GM18526 (cell line): ENCODE data around the gene ATP11B.

Experiments
- POLR2A ChIP-seq: IDR thresholded peaks from 3 replicates; pipeline ENCODE4 v1.6.1; 2011; ENCODE audit not compliant: insufficient read length; ENCODE audit errors: extremely low read depth

ATP11B gene

DNA sequence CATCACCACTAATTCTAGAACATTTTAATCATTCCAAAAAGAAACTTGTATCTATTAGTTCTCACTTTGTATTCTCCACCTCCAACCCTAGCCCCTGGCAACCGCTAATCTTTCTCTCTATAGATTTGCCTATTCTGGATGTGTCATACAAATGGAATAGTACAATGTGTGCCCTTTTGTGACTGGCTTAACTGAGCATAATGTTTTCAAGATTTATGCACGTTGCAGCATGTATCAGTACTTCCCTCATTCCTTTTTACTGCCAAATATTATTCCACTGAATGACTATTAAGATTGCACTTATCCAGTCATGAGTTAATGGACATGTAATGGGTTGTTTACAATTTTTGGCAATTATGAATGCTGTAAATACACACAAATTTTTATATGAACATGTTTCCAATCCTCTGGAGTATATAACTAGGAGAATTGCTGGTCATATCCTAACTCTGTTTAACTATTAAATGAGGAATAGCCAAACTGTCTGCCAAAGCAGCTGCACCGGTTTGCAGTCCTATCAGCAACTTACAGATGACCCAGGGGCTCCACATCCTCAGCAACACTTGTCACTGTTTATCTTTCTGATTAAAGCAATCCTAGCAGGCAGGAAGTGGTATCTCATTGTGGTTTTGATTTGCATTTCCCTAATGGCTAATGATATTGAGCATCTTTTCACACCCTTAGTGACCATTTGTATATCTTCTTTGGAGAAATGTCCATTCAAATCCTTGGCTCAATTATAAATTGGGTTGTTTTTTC is 144.2 kb downstream of the ATP11B start:
- TF ChIP-seq POLR2A = no peak

DNA sequence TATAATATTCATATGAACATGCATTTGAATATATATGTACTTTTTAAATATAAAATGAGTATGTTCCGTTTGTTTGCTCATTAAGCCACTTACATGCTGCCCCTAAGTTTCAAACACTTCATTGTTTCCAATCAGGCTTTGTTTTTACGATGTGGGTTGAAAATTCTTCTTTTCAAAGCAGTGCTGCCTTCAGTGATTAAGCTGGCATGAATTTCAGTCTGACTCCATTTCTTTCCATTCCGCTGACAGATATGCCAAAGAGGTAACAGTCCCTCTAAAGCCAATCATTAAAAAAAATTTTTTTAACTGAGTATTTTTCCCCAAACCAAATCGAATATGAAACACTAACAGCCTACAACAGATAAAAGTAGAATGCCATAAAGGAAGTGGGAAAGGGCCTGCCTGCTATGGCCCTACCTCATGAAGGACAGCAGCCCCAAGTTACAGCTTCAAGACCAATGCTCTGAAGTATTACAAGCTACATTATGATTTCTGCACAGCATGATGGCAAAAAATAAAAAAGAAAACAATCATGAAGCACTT is 147.0 kb downstream of the ATP11B start:
- TF ChIP-seq POLR2A = no peak

DNA sequence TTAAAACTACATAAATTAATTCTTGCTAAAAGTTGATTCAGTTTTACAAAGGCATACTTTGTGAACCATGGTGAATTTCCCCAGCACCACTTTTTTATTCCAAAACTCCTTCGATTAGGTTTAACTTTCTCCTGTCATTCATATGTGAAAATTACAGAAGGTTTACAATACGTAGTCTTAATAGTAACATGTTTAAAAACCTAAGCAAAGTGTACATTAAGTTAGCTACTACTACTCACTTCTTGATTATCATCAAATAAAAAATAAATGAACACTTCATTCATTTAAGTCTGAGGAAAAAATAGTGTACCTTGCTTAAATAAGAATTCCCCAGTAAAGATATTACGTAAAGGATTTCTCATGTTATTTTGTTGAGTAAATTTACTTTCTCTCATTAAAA is 148.4 kb downstream of the ATP11B start:
- TF ChIP-seq POLR2A = no peak

DNA sequence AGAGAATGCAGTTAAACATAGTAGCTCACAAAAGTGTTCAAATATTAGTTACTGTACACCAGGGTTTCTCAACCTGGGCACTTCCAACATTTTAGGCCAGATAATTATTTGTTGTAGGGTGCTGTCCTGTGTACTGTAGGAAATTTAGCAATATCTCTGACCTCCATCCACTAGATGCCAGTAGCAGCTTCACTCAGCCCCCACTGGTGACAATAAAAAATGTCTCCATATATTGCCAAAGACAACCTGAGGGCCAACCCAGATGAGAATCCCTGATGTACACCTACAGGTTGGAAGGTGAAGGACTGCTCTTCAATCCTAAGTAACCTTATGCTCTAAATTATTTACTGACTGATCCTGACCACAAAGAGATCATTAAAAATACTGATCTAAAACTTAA is 154.6 kb downstream of the ATP11B start:
- no peak for TF ChIP-seq POLR2A

DNA sequence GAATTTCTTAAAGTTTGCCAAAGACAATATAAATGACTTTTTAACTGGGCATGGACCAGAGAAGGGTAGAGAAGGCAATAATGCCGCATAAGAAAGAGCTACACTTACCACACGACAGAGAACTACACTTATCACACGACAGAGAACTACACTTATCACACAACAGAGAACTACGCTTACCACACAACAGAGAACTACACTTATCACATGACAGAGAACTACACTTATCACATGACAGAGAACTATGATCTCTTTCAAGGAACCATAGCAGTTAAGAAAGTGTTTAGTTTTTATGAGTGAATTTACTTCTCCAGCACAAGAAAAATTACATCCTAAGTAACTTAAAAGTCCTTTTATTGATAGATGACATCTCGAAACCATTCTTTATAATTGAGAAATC is 155.0 kb downstream of the ATP11B start:
- TF ChIP-seq POLR2A = no peak

DNA sequence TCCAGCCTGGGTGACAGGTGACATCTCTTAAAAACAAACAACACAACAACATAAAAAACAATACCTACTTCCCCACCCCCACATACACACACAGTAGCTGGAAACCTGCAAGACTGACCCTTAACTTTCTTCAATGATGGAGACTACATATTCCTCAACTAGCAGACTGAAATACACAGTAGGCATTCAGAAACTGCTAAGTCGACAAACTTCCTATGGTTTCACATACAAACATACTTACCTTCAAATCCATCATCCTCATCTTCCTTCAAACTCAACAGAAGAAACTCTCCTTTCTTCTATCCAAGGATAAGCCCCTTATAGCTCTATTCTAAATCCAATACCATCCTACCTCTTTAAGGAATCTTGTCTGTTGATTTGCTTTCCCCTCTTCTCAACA is 156.4 kb downstream of the ATP11B start:
- TF ChIP-seq POLR2A = no peak

DNA sequence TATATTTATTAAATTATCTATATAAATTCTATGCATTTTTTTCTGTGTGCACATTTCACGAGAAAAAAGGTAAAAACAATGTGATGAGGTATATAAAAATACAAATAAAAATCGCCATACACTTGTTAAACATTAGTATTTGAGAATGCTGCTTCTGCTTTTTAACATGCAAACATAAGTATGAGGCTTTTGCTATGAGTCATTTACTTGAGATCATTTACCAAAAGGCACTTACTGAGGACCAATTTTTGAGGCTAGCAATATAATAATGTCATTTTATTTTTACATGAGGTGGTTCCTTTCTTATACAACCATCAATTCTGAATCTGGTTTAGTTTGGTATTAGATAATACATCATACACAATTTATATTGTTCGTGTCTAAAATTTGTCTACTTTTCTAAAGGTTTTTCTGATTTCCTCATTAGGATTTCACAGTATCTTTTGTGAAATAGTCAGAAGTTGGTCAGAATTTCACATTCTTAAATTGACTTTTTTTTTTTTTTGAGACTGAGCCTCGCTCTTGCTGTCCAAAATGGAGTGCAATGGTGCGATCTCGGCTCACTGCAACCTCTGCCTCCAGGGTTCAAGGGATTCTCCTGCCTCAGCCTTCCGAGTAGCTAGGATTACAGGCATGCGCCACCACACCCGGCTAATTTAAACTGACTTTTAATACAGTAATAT is 161.4 kb downstream of the ATP11B start:
- no peak for TF ChIP-seq POLR2A

DNA sequence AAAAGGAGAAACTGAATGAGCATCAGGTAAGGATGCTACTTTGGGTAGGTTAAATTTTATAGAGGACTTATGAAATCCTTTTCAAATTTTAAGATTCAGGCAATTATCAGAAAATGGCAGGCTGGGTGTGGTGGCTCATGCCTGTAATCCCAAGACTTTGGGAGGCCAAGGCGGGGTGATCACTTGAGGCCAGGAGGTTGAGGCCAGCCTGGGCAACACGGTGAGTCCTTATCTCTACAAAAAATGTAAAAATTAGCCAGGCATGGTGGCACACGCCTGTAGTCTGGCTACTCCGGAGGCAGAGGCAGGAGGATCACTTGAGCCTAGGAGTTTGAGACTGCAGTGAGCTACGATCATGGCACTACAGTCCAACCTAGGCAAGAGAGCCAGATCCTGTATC is 163.9 kb downstream of the ATP11B start:
- no peak for TF ChIP-seq POLR2A

DNA sequence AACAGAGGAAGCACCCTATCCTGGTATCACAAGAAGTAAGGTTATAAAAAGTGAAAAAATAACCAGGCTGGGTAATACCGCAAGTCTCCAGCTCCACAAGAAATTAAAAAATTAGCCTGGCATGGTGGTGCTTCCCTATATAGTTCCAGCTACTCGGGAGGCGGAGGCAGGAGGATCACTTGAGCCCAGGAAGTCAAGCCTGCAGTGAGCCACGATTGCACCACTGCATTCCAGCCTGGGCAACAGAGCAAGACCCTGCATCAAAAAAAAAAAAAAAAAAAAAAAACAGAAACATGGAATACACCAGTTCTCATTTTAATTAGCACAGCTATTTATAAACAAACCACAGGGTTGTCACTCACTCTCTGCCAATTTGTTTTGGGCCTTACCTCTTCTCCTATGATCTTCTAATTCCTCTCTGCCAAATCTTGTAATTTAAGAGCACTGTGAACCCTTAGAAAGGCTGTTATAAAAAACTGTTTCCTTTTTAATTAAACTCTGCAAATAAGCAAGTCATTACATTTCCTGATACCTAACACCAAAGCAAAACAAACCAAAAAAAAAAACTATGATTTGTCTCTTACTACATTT is 164.5 kb downstream of the ATP11B start:
- TF ChIP-seq POLR2A = no peak

DNA sequence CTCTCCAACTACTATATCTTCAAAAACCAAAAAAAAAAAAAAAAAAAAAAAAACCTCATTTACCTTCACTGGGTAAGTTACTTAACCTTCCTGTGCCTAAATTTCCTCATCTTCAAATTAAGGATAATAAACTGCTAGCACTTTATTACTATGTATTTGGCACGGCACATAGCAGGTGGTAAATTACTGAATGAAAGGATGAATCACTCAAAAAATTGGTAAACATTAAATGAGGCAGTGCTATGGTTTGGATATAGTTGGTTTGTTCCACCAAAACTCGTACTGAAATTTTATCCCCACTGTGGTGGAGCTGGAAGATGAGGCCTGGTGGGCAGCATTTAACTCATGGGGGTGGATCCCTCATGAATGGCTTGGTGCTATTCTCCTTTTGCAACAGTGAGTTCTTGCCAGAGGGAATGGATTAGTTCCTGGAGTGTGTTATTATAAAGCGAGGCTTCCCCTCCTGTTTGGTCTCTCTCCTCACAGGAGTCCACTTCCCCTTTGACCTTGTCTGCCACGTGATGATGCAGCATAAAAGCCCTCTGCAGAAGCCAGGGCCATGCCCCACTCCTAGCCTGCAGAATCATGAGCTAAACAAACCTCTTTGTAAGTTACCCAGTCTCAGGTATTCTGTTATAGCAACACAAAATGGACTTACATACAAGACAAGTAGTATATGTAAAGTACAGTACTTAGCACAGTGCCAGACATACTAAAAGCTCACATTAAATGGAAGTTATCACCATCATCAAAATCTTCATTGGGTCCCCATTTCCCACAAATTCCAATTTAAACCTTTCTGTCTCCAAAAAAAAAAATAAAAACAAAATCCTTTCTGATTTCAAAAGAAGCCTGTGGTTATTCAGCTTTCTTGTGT is 166.4 kb downstream of the ATP11B start:
- TF ChIP-seq POLR2A = no peak

DNA sequence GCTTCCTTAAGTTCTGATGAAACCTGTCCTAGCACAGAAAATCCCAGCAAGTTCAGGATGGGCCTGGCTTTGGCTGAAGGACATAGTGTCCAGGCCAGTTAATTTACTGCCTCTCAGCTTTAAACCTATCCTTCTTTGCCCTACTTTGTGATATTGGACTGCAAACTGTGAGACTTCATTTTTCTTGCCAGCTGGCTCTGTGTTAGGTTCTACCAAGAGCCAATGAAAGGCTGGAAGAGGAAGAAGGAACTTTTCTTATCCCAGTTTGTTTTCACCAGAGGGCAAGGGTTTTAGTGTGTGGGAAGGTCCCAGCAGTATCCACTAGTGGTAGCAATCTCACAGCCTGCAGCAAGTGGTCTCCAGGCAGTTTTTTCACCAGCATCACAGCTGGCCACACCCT is 168.9 kb downstream of the ATP11B start:
- no peak for TF ChIP-seq POLR2A

DNA sequence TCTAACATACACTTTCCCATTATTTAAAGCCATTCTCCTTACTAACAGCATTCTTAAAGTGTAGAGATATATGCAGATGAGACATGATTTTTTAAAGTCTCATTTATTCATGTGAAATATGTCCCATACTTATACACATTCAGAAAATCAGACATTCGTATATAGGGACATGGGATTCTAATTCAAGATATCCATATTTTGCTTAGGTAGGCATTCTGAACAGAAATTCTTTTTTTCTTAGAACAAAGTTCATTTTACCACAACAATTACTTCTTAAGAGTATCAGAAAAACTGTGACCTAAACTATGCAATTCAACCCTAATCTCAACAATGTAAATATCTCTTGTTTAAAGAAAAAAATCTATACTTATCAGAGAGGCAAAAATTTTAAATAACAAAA is 170.9 kb downstream of the ATP11B start:
- no peak for TF ChIP-seq POLR2A

DNA sequence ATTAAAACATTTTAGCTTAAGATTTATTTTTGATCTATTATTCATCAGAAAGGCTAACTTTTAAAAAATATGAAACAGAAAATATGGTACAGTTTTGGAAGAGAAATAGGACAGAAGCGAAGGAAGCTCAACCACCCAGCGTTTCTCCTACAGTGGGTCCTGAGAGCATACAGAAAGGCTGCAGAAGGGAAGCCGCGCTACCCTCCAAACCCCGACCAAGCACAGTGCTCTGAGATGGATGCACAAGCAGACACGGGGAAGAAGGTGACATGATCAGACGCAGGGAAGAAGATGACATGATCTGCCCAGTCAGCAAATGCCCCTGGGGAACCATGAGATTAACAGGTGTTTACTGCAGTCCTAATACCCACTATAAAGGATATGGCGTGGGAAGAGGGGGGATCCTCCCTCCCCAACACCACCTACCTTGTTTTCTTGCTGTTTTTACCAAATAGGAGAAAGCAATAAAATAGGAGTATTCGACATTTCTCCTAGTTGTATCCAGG is 172.6 kb downstream of the ATP11B start:
- TF ChIP-seq POLR2A = no peak

DNA sequence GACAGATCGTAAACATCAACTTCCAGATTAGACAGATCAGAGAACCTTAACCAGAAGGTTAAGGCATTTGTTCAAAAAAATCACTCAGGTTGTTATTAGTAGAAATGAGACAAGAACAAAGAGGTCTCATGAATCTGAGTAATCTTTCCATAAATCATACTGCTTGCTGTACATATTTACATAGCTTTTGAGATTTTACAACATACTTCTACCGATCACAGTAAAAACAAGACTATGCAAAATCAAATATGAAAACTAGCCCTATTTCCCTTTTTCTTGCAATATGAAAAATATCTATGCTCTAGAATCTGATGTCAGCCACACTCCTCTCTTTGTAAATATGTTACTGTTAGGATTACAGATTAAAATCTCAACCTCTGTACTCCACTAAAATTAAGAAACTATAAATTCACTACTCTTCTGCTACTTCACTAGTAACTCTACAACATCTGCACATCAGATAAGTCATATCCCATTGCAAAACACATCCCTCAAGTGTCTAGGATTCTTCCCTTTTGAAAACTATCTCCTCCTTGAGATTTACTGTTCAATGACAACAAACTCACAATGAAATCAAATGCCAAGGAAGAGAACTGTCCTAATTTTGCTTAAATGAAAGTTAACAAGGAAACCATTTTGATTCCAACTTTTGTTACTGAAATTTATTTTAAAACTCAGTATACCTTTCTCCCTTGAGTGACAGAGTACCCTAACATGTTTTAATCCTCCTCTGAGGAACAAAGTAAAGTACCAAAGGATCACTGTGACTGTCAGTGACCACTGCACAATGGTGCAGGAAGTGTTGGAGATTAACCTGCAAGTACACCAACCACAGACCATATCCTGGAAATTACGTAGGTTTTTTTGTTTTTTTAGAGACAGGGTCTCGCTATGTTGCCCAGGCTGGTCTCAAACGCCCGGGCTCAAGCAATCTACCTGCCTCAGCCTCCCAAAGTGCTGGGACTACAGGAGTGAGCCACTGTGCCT is 174.2 kb downstream of the ATP11B start:
- TF ChIP-seq POLR2A = no peak
